Hepatocyte (in vitro differentiated cells): ENCODE data around the gene RHOH. TPM values are rescaled to one million over a fixed set of nuclear protein-coding genes. Genes with fewer than 3 reads are reported as not detected.

Experiments
- DNase-seq: peaks from one replicate; pipeline ENCODE4 v3.0.0-alpha.2; 2016; ENCODE audit warnings: low spot score
- H2AFZ ChIP-seq: fragments of 200-600 bp; sonication (generic); 2 replicates; pipeline ENCODE4 v1.6.0; 2016; ENCODE audit warnings: antibody characterized with exemption, mild to moderate bottlenecking
- H3K27ac ChIP-seq: fragments of 200-600 bp; sonication (generic); 2 replicates; pipeline ENCODE4 v1.5.1; 2016; ENCODE audit warnings: mild to moderate bottlenecking
- H3K27me3 ChIP-seq: fragments of 200-600 bp; sonication (generic); 2 replicates; pipeline ENCODE4 v1.6.1; 2016
- H3K36me3 ChIP-seq: fragments of 200-600 bp; sonication (generic); replicated peaks from 2 replicates; pipeline ENCODE4 v1.5.1; 2016; ENCODE audit warnings: low read depth; ENCODE audit not compliant: insufficient read depth
- H3K4me1 ChIP-seq: fragments of 200-600 bp; sonication (generic); 2 replicates; pipeline ENCODE4 v1.5.1; 2016; ENCODE audit warnings: mild to moderate bottlenecking, moderate library complexity; ENCODE audit not compliant: insufficient read depth
- H3K4me2 ChIP-seq: fragments of 200-600 bp; sonication (generic); 2 replicates; pipeline ENCODE4 v1.6.0; 2016
- H3K4me3 ChIP-seq: fragments of 200-600 bp; sonication (generic); 2 replicates; pipeline ENCODE4 v1.5.1; 2016; ENCODE audit warnings: mild to moderate bottlenecking
- H3K79me2 ChIP-seq: fragments of 200-600 bp; sonication (generic); 2 replicates; pipeline ENCODE4 v1.6.0; 2017; ENCODE audit warnings: mild to moderate bottlenecking
- H3K9me2 ChIP-seq: fragments of 200-600 bp; sonication (generic); replicated peaks from 2 replicates; pipeline ENCODE4 v1.6.0; 2017; ENCODE audit warnings: mild to moderate bottlenecking; ENCODE audit not compliant: insufficient read depth
- H3K9me3 ChIP-seq: fragments of 200-600 bp; sonication (generic); 2 replicates; pipeline ENCODE4 v1.5.1; 2016; ENCODE audit warnings: low read depth, mild to moderate bottlenecking
- H4K20me1 ChIP-seq: fragments of 200-600 bp; sonication (generic); 2 replicates; pipeline ENCODE4 v1.6.0; 2016; ENCODE audit warnings: mild to moderate bottlenecking; ENCODE audit not compliant: insufficient read depth, poor library complexity, severe bottlenecking
- EZH2 ChIP-seq: fragments of 200-600 bp; sonication (generic); IDR thresholded peaks from 2 replicates; pipeline ENCODE4 v1.6.1; 2016; ENCODE audit warnings: antibody characterized with exemption, mild to moderate bottlenecking, borderline replicate concordance
- EZH2phosphoT487 ChIP-seq: fragments of 200-600 bp; sonication (generic); IDR thresholded peaks from one replicate; pipeline ENCODE4 v1.6.1; 2018; ENCODE audit warnings: antibody characterized with exemption, mild to moderate bottlenecking, low read depth, moderate library complexity; ENCODE audit not compliant: unreplicated experiment, severe bottlenecking
- WGBS: methylation state at CpG from one replicate; pipeline ENCODE4 v1.1.6; 2016; ENCODE audit warnings: low lambda C conversion rate; ENCODE audit errors: missing lambda C conversion rate; 5-methylcytosine and 5-hydroxymethylcytosine counted together
- polyA plus RNA-seq: library from polyadenylated mRNA; unstranded; fragments of >200 nt; fragmentation: Nextera tagmentation; extraction: Ambion mirVana; gene quantifications from 2 replicates; pipeline ENCODE4 v1.2.1, GENCODE V29; 2016
- total RNA-seq: library from RNA; depleted of rRNA; stranded (reverse); fragments of >200 nt; gene quantifications from 2 replicates; pipeline ENCODE4 v1.2.3, GENCODE V29; 2014
- TF ChIP-seq, protein P1 (sequence below): fragments of 200-600 bp; sonication (generic); IDR thresholded peaks from 2 replicates; pipeline ENCODE4 v1.5.1; 2016; ENCODE audit warnings: antibody characterized with exemption, mild to moderate bottlenecking; ENCODE audit not compliant: poor library complexity

Gene RHOH
- total and polyA plus RNA-seq, 2 experiments from 2014 or later, result not detected

DNA sequence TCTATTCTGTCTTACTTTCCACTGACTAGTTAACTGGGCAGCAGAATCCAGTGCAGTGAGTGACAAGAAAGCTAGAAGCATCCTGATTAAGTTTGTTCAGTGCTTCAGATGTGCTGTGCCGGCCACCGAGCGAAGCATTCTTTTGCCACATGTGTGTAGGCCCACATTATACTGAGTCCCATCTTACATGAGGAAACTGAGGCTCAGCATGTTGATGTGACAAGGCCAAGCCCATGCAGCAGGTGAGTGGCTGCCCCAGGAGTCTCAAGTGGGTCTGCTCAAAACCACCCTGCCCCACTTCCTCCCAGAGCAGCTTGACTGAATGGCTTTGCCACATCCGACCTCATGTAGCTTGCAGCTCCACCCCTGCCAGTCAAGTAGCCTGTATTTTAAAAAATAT lies 50.5 kb downstream of the RHOH start:
- Histone ChIP-seq H3K27me3 (no peaks in the 10 kb centered on the region), H3K9me3 (no peaks in the 10 kb centered on the region), H3K27ac (no peak overlapping the region), H3K4me1 (peaks cover 3% of the 10 kb centered on the region), H3K79me2 (no peaks in the 10 kb centered on the region), H4K20me1 (no peaks in the 10 kb centered on the region), H3K36me3 (no peaks in the 10 kb centered on the region), H2AFZ (no peak overlapping the region), H3K4me3 (no peak overlapping the region), H3K4me2 (no peak overlapping the region), H3K9me2 (no peaks in the 10 kb centered on the region)
- 82% methylated on average over 4 of the region's 4 CpGs for WGBS
- TF ChIP-seq EZH2phosphoT487 (no peak), EZH2 (no peak)
- TF ChIP-seq, protein P1, sequence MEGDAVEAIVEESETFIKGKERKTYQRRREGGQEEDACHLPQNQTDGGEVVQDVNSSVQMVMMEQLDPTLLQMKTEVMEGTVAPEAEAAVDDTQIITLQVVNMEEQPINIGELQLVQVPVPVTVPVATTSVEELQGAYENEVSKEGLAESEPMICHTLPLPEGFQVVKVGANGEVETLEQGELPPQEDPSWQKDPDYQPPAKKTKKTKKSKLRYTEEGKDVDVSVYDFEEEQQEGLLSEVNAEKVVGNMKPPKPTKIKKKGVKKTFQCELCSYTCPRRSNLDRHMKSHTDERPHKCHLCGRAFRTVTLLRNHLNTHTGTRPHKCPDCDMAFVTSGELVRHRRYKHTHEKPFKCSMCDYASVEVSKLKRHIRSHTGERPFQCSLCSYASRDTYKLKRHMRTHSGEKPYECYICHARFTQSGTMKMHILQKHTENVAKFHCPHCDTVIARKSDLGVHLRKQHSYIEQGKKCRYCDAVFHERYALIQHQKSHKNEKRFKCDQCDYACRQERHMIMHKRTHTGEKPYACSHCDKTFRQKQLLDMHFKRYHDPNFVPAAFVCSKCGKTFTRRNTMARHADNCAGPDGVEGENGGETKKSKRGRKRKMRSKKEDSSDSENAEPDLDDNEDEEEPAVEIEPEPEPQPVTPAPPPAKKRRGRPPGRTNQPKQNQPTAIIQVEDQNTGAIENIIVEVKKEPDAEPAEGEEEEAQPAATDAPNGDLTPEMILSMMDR, result no peak
- DNase-seq, result no peak

DNA sequence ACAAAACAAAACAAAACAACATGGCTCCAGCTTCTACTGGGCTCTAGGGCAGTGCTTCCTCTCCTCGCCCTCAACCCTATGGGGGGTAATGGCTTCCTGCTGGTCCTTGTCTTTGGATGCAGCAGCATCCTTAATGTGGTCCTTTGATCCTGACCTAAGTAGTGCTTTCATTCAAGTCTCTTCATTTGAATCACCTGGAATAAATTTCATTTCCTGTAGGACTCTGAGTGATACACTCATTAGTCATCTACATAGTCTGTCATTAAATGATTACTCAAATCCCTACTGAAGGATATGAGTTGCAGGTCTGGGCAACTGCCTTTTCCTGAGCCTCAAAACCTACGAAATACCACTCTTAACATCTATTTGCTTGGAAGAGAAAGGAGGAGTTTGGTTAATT lies 54.5 kb downstream of the RHOH start:
- no peak overlapping the region for H3K4me3 ChIP-seq
- no peak overlapping the region for H3K27ac ChIP-seq
- H3K27me3 ChIP-seq, result no peaks in the 10 kb centered on the region
- H4K20me1 ChIP-seq, result no peaks in the 10 kb centered on the region
- H3K79me2 ChIP-seq, result no peaks in the 10 kb centered on the region
- WGBS, result 94% methylated on average over 2 of the region's 2 CpGs
- no peaks in the 10 kb centered on the region for H3K9me3 ChIP-seq
- H3K9me2 ChIP-seq, result no peaks in the 10 kb centered on the region
- DNase-seq, result no peak
- peaks cover 16% of the 10 kb centered on the region for H3K4me1 ChIP-seq
- no peaks in the 10 kb centered on the region for H3K36me3 ChIP-seq
- H3K4me2 ChIP-seq, result no peak overlapping the region
- no peak for TF ChIP-seq EZH2
- H2AFZ ChIP-seq, result no peak overlapping the region

DNA sequence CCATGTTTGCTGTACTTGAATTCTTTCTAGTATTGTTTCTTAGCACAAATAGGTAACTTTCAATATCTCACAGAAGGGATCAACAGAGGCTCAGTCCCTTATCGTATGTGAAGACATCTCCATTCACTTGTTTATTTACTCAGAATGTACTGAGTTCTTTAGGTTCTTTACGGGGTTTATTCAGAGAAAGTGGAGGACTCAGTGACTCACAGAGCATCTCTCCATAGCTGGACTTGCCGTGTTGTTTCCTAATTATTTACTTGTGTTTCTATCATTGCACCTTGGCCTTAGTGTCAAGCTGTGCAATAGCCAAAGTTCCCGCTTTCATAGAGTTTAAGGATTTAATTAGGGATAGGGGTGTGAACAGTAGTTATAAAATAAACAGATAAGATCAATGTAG lies 57.1 kb downstream of the RHOH start:
- H3K4me1 ChIP-seq, result peaks cover 21% of the 10 kb centered on the region
- WGBS, result 48% methylated on average over 4 of the region's 4 CpGs
- no peaks in the 10 kb centered on the region for H3K36me3 ChIP-seq
- H3K79me2 ChIP-seq, result no peaks in the 10 kb centered on the region
- peak overlapping the region; percentile 0 for H2AFZ ChIP-seq
- H3K9me2 ChIP-seq, result no peaks in the 10 kb centered on the region
- no peaks in the 10 kb centered on the region for H3K9me3 ChIP-seq
- TF ChIP-seq EZH2phosphoT487 (peak; percentile 53), EZH2 (no peak)
- TF ChIP-seq, protein P1, result no peak
- no peak for DNase-seq
- H3K27ac ChIP-seq, result peak overlapping the region; percentile 71
- no peaks in the 10 kb centered on the region for H4K20me1 ChIP-seq
- no peak overlapping the region for H3K4me2 ChIP-seq
- H3K4me3 ChIP-seq, result no peak overlapping the region
- H3K27me3 ChIP-seq, result no peaks in the 10 kb centered on the region

DNA sequence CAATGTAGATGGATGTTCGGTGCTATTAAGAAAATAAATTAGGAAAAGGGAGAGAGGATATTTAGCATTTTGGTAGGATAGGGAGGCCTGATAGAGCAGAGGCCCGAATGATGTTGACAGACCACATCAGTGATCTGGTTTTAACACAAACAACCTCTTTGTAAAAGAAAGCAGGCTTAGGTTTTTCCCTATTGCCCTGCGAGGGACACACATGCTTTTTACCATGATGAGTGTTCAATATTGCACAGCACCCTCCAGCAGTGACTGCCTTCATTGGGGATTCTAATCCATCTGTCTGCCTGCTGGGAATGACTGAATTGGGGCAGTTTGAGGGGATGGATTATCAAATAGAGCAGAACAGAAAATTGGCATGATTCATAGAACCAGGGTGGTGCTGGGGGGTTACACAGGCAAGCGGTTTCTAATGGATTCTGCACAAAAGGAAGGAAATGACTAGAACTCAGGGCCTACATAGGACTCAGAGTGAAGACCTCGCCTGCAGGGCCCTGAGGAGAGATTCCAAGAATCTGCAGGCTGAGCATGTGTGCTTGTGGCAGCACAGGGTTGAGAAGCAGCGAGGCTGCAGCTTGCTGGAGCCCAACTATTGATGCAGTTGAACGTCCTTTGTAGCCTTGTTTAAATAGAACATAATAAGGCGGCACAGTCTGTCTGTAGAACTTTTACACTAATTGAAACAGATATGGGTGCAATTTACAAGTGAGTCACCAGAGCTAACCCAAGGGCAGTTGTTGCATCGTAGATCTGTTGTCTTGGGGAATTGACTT lies 58.0 kb downstream of the RHOH start:
- Histone ChIP-seq H2AFZ (no peak overlapping the region), H3K4me1 (peaks cover 21% of the 10 kb centered on the region), H3K9me3 (no peaks in the 10 kb centered on the region), H3K4me3 (no peak overlapping the region), H3K36me3 (no peaks in the 10 kb centered on the region), H3K27me3 (no peaks in the 10 kb centered on the region), H4K20me1 (no peaks in the 10 kb centered on the region), H3K9me2 (no peaks in the 10 kb centered on the region), H3K27ac (peak overlapping the region; percentile 91), H3K79me2 (no peaks in the 10 kb centered on the region), H3K4me2 (peak overlapping the region; percentile 40)
- 42% methylated on average over 9 of the region's 9 CpGs for WGBS
- TF ChIP-seq EZH2 (no peak), EZH2phosphoT487 (no peak)
- TF ChIP-seq, protein P1, result no peak
- DNase-seq, result peak; percentile 60
